Anterior cingulate cortex (tissue), 58 donors: Measurements from ENCODE around the gene GRIK4.
"Not testable (repeated sequence)": the region's sequence is repeated elsewhere in the genome, so short reads cannot be mapped to it uniquely, and the experiment has no call there.

Experiments used
- DNase-seq, 58 donors: peaks; one replicate each; lab custom pipeline; 2025; lab: John Stamatoyannopoulos, UW

The GRIK4 gene

GRCh38 chr11:120511116-120511819, at the start of gene GRIK4:
Gene GRIK4, plus strand, starts transcription at chr11:120511748. Its CDS starts 148,571 bp downstream, at chr11:120660319.
- peak in 55 of 58 donors; percentile 32 to 90 (median 72) for DNase-seq

GRCh38 chr11:120462825-120463224, 48.7 kb upstream of the GRIK4 start:
- no peak for DNase-seq

- DNase-seq, result no peak
Measured at GRCh38 chr11:120465921-120466534, 45.5 kb upstream of the GRIK4 start.

- no peak for DNase-seq
Measured at GRCh38 chr11:120467627-120468026, 43.9 kb upstream of the GRIK4 start.

- DNase-seq, result no peak
Measured at GRCh38 chr11:120471131-120471530, 40.4 kb upstream of the GRIK4 start.

- no peak for DNase-seq
Measured at GRCh38 chr11:120471994-120472393, 39.6 kb upstream of the GRIK4 start.

- no peak for DNase-seq
Measured at GRCh38 chr11:120473503-120473902, 38.0 kb upstream of the GRIK4 start.

- no peak for DNase-seq
Measured at GRCh38 chr11:120482149-120482548, 29.4 kb upstream of the GRIK4 start.

GRCh38 chr11:120484722-120485121, 26.8 kb upstream of the GRIK4 start:
- no peak for DNase-seq

- no peak for DNase-seq
Measured at GRCh38 chr11:120486138-120486537, 25.4 kb upstream of the GRIK4 start.

GRCh38 chr11:120489799-120490198, 21.7 kb upstream of the GRIK4 start:
- DNase-seq, result no peak

GRCh38 chr11:120492486-120492885, 19.1 kb upstream of the GRIK4 start:
- DNase-seq, result no peak

- DNase-seq, result no peak
Measured at GRCh38 chr11:120494595-120494994, 17.0 kb upstream of the GRIK4 start.

GRCh38 chr11:120499088-120499487, 12.5 kb upstream of the GRIK4 start:
- no peak for DNase-seq

GRCh38 chr11:120499859-120500258, 11.7 kb upstream of the GRIK4 start:
- no peak for DNase-seq

GRCh38 chr11:120500414-120501071, 11.0 kb upstream of the GRIK4 start:
- no peak for DNase-seq

GRCh38 chr11:120501440-120501839, 10.1 kb upstream of the GRIK4 start:
- DNase-seq, result no peak

GRCh38 chr11:120501976-120502755, 9.4 kb upstream of the GRIK4 start:
- DNase-seq, result no peak

GRCh38 chr11:120503529-120503928, 8.0 kb upstream of the GRIK4 start:
- DNase-seq, result not testable (repeated sequence)

- no peak for DNase-seq
Measured at GRCh38 chr11:120505801-120506425, 5.6 kb upstream of the GRIK4 start.
